HG03103 (cell line): Measurements from ENCODE around the gene NCOA1.

Experiments used
- ATAC-seq: cut with Tn5 transposase; IDR thresholded peaks from one replicate; pipeline ENCODE4 v1.9.1; 2021; ENCODE audit warnings: low read depth; ENCODE audit not compliant: unreplicated experiment

Gene NCOA1

DNA sequence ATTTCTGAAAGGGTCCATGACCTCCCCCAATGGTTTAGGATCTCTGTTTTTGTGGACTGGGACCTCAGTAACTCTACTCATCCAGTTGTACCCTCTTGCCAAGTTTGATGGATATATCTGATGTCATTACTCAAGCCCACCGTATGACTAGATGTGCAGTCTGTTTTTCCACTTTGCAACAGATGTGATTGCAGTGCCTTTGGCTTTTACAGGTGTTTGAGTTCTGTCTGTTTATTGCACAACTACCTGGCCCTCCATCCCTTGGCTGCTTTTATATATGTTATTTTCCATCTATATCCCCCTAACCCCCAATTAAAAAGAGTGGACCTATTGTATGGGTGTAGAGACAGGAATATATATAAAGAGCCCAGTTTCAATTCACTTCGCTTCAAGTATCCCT, 10.8 kb downstream of the NCOA1 start:
- ATAC-seq = no peak

- no peak for ATAC-seq
These were observed 14.7 kb downstream of the NCOA1 start for GRCh38 chr2:24505534-24506275.

DNA sequence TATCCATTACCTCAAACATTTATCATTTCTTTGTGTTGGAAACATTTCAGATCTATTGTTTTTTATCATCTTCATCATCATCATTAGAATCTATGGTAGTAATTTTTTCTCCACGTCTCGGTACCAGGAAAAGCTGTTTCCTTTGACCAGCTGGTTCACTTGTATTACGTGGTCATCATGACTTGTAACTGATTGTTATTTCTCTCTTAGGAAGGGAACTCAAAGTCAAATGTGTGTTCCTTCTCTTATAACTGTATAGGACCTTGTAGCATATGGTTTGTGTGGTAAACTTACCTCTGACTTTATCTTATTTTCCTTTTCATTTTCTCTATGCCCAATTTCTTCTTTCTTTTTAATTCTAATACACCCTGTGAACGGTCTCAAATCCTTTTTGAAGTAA, 16.5 kb downstream of the NCOA1 start:
- ATAC-seq = no peak

DNA sequence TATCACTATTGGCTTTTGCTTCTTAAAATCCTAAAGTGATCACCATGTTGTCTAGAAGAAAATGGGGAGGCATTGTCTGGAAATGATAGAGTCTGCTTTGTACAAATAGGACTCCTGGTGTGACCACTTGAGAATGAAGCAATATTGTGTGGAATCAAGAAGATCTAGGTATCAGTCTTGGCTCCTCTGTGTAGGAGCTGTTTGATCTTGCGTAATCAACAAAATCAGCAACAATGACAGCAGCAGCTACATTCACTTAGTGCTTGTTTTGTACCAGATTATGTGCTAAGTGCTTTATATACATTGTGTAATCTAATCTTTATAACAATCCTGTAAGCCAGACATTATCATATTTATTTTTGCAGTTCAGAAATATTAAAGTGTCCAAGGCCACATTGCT, 17.8 kb downstream of the NCOA1 start:
- no peak for ATAC-seq

- peak; percentile 69 for ATAC-seq
These were observed 18.4 kb downstream of the NCOA1 start for GRCh38 chr2:24509425-24509824.

DNA sequence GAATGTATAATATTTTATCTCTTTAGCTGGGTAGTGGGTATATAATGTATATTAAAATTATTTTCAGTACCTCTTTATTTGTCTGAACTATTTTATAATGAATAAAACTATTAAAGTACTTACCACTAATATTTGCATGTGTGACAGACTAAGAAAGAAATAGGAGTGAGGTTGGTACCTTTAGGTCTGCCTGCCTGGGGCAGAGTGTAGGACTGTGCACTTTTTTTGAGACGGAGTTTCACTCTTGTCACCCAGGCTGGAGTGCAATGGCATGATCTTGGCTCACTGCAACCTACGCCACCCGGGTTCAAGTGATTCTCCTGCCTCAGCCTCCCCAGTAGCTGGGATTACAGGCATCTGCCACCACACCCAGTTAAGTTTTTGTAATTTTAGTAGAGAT, 18.8 kb downstream of the NCOA1 start:
- no peak for ATAC-seq

DNA sequence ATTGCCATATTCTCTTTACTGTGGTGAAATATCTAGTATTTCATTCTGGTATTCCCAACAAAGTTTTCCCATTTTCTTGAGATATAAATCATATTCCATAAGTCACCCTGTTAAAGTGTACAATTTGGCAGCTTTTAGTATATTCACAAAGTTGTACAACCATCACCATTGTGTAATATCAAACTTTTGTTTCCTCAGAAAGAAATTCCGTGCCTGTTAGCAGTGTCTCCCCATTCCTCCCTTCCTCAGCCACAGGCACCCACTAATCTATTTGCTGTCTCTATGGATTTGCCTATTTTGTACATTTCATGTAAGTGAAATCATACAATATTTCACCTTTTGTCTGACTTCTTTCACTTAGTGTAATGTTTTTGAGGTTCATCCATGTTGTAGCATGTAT, 19.7 kb downstream of the NCOA1 start:
- ATAC-seq = no peak

GRCh38 chr2:24511198-24511597, 20.1 kb downstream of the NCOA1 start:
- no peak for ATAC-seq

DNA sequence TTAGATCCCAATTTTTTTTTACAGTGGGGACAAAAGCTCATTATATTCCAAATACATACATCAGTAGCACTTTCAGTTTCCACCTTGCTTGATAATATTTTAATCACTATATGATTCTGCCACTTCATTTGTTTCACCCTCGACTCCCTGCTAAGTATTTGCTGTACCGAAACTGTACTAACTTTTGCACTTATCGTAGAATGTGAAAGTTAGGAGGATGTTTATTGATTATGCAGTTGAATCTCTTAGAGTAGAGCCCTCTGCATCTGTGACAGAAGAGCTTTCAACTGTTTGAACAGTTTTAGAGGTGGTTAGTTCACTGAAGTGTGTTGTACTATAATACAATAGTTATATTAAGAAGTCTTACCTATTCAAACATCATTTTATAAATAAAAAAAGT, 20.8 kb downstream of the NCOA1 start:
- ATAC-seq = no peak

- ATAC-seq = no peak
These were observed 21.4 kb downstream of the NCOA1 start for GRCh38 chr2:24512404-24512803.

GRCh38 chr2:24512831-24513230, 21.8 kb downstream of the NCOA1 start:
- ATAC-seq = no peak

DNA sequence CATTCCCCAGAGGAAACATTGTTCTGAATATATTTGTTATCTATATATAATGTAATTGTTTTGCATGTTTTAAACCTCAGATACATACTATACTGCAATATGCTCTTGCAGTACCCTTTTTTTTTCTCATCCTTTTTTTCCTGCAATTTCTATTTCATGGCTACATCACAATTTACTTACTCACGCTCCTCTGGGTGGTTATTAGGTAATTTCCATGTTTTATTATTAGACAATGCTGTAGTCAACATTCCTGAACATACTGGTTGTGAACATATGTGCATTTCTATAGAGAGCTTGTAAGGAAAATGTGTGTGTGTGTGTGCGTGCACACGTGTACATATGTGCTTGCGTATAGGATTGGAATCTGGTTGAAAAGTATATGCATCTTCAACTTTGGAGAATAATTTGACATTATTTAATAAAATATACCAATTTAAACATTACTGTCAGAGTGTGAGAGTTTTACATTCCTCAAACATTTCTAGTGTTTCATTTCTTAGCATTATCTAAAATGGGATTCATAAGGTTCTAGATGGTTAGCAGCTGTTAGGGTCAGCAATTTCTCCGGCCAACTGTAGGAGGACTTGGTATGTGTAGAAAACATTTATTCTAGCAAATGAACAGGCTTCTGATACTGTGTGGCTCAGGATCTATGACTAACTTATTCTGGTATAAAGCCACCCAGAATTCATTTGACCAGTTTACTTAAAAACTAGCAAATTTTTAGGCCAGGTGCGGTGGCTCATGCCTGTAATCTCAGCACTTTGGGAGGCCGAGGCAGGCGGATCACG, 22.4 kb downstream of the NCOA1 start:
- ATAC-seq = no peak

DNA sequence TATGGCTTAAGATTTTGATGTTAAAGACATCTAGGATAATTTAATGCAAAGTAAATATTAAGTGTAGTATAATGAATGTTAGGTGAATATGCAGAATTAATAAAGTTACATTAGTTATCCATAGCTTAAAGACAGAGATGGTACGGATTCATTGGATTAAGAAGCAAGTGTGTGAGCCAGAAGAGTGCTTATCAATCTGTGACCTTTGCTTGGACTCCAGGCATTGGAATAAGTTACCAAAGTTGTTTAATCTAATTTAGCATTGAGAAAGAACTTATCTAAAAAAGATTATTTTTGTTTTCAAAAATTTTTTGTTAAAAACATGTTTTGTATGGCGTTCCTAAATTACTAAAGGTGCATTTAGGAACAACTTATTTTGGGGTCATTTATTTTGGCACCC, 23.8 kb downstream of the NCOA1 start:
- ATAC-seq = no peak

- no peak for ATAC-seq
These were observed 24.3 kb downstream of the NCOA1 start for GRCh38 chr2:24515335-24515734.

- ATAC-seq = no peak
These were observed 24.8 kb downstream of the NCOA1 start for GRCh38 chr2:24515831-24516230.

GRCh38 chr2:24517247-24517646, 26.2 kb downstream of the NCOA1 start:
- ATAC-seq = no peak

DNA sequence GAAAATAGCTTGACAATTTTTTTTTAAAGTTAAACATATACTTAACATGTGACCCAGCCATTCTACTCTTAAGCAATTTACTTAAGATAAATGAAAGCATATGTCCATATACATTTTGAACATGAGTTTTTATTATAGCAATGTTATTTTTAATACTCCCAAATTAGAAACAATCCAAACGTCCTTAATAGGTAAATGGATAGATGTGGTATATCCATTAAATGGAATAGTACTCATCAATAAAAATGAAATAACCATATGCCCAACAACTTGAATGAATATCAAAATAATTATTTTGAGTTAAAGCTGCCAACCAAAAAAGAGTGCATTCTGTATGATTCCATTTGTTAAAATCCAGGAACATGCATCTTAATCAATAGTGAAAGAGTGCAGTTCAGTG, 29.1 kb downstream of the NCOA1 start:
- no peak for ATAC-seq

- no peak for ATAC-seq
These were observed 30.3 kb downstream of the NCOA1 start for GRCh38 chr2:24521162-24521857.

GRCh38 chr2:24521975-24522639, 31.1 kb downstream of the NCOA1 start:
- ATAC-seq = no peak

DNA sequence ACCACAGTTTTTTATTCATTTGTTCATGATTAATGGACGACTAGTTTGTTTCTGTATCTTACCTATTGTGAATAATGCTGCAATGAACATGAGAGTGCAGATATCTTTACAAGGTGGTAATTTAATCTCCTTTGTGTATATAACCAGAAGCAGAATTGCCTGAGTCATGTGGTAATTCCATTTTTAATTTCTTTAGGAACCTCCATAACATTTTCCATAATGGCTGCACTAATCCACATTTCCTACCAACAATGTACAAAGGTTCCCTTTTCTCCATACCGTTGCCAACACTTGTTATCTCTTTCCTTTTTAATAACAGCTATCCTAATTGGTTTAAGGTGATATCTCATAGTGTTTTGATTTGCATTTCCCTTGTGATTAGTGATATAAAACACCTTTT, 36.5 kb downstream of the NCOA1 start:
- no peak for ATAC-seq

- no peak for ATAC-seq
These were observed 39.7 kb downstream of the NCOA1 start for GRCh38 chr2:24530796-24531195.
